ENCODE measurements around the gene RAMP2.

GRCh38 chr17:42795061-42795460 lies 34.0 kb downstream of the RAMP2 start:
- TF ChIP-seq EZH2phosphoT487 (IDR thresholded peaks at IDR 0.05; ENCODE audit: low read length) (no peak), CTCF (IDR thresholded peaks at IDR 0.05; ENCODE audit: low read length) (no peak)
